GM12878 (cell line): ENCODE data around the gene SCP2D1. TPM values are rescaled to one million over a fixed set of nuclear protein-coding genes. Genes with fewer than 3 reads are reported as not detected.

ENCODE experiments used
- EGR1 ChIP-seq, 2 experiments: IDR thresholded peaks; 1 replicate in 1 of 2; 2 replicates in 1 of 2; pipeline ENCODE4 v1.6.1; 2011 to 2012; ENCODE audit warnings: low read depth in 2 of 2, low read length in 2 of 2, borderline replicate concordance in 1 of 2, mild to moderate bottlenecking in 1 of 2, moderate library complexity in 1 of 2
- JUND ChIP-seq: IDR thresholded peaks from 2 replicates; pipeline ENCODE4 v1.6.1; 2012; ENCODE audit warnings: low read depth, mild to moderate bottlenecking, low read length, improper control_type of control experiment, moderate library complexity
- MLLT1 ChIP-seq: fragments of 450-650 bp; IDR thresholded peaks from 2 replicates; pipeline ENCODE4 v1.6.1; 2016; ENCODE audit warnings: mild to moderate bottlenecking
- MTA2 ChIP-seq: fragments of 450-650 bp; IDR thresholded peaks from 2 replicates; pipeline ENCODE4 v1.6.1; 2016; ENCODE audit warnings: low read depth, mild to moderate bottlenecking, moderate library complexity
- MYB ChIP-seq: fragments of 150-350 bp; IDR thresholded peaks from 2 replicates; pipeline ENCODE4 v1.6.1; 2014; ENCODE audit warnings: mild to moderate bottlenecking, low read depth, low read length, borderline replicate concordance
- PAX8 ChIP-seq: fragments of 450-650 bp; IDR thresholded peaks from 2 replicates; pipeline ENCODE4 v1.6.1; 2017; ENCODE audit warnings: mild to moderate bottlenecking, moderate library complexity
- SMC3 ChIP-seq: IDR thresholded peaks from 2 replicates; pipeline ENCODE4 v1.6.1; 2011; ENCODE audit warnings: low read length, improper control_type of control experiment, borderline replicate concordance
- SREBF2 ChIP-seq: IDR thresholded peaks from 2 replicates; pipeline ENCODE4 v1.6.1; 2012; ENCODE audit warnings: mild to moderate bottlenecking, low read length
- ZNF592 ChIP-seq: fragments of 450-650 bp; IDR thresholded peaks from 2 replicates; pipeline ENCODE4 v1.6.1; 2017; ENCODE audit warnings: mild to moderate bottlenecking, moderate library complexity
- polyA plus RNA-seq, 11 experiments: library from polyadenylated mRNA; depleted of rRNA in 4 of 11; unstranded in 6 of 11; stranded (reverse) in 5 of 11; fragments of >200 nt; fragmentation: Nextera tagmentation in 4 of 11; fragmentation: Illumina TruSeq in 1 of 11; extraction: Ambion mirVana in 4 of 11; extraction: Trizol in 1 of 11; gene quantifications; 1 replicate in 1 of 11; 2 replicates in 10 of 11; pipeline versions ENCODE4 v1.2.1 to v1.2.3, GENCODE V29; 2011 to 2016; ENCODE audit warnings: inconsistent platforms in 2 of 11, missing spikeins in 2 of 11, low read depth in 1 of 11
- total RNA-seq, 4 experiments: library from RNA; depleted of rRNA in 3 of 4; stranded (reverse); fragments of >200 nt in 3 of 4; fragmentation: Illumina TruSeq in 1 of 4; extraction: Trizol in 1 of 4; gene quantifications; 2 replicates each; pipeline versions ENCODE4 v1.2.1 to v1.2.3, GENCODE V29; 2013 to 2021

Gene SCP2D1
- total and polyA plus RNA-seq, 10 of the 15 experiments (the other 5 are each of a cell fraction or from before 2014, with no cell fraction given) = not detected

- TF ChIP-seq MLLT1 (peak; percentile 71), MTA2 (peak; percentile 54; the same call in 1 of the 2 replicates), SMC3 (peak; percentile 26; the same call in 1 of the 2 replicates), ZNF592 (no peak), PAX8 (no peak), JUND (no peak), SREBF2 (no peak), MYB (no peak), EGR1 (IDR thresholded peaks at IDR 0.05; ENCODE audit: borderline replicate concordance in 1 of 2, low read depth in 2 of 2, low read length in 2 of 2) (no peak)
Measured at GRCh38 chr20:18793625-18794427, 19.8 kb upstream of the SCP2D1 start (continued).
